GM19035 (cell line): ENCODE results near the gene AMBP.

Source experiments
- ATAC-seq: cut with Tn5 transposase; IDR thresholded peaks from one replicate; pipeline ENCODE4 v1.9.1; 2021; ENCODE audit not compliant: unreplicated experiment

The AMBP gene

GRCh38 chr9:114078021-114078780, at the start of gene AMBP:
TSS of gene AMBP (minus strand) at chr9:114078300. CDS start at chr9:114078209, 91 bp downstream.
- ATAC-seq, result no peak

- no peak for ATAC-seq
Observed at GRCh38 chr9:114126247-114127060, 48.4 kb upstream of the AMBP start.

- no peak for ATAC-seq
Observed at GRCh38 chr9:114125476-114126013, 47.4 kb upstream of the AMBP start.

GRCh38 chr9:114124666-114125475, 46.8 kb upstream of the AMBP start:
- no peak for ATAC-seq

- ATAC-seq, result no peak
Observed at GRCh38 chr9:114124138-114124537, 46.0 kb upstream of the AMBP start.

GRCh38 chr9:114123031-114123977, 45.2 kb upstream of the AMBP start:
- ATAC-seq, result no peak

- no peak for ATAC-seq
Observed at GRCh38 chr9:114122136-114123027, 44.3 kb upstream of the AMBP start.

- no peak for ATAC-seq
Observed at GRCh38 chr9:114121227-114122135, 43.4 kb upstream of the AMBP start.

GRCh38 chr9:114120192-114121014, 42.3 kb upstream of the AMBP start:
- no peak for ATAC-seq

GRCh38 chr9:114119242-114120191, 41.4 kb upstream of the AMBP start:
- ATAC-seq, result no peak

GRCh38 chr9:114117996-114118830, 40.1 kb upstream of the AMBP start:
- ATAC-seq, result no peak

- ATAC-seq, result no peak
Observed at GRCh38 chr9:114117614-114117995, 39.5 kb upstream of the AMBP start.

- no peak for ATAC-seq
Observed at GRCh38 chr9:114116126-114116747, 38.1 kb upstream of the AMBP start.

GRCh38 chr9:114115654-114116125, 37.6 kb upstream of the AMBP start:
- ATAC-seq, result no peak

GRCh38 chr9:114114364-114114763, 36.3 kb upstream of the AMBP start:
- no peak for ATAC-seq
